GM19099 (cell line): Measurements from ENCODE around the gene HES3.

Experiments used
- POLR2A ChIP-seq: IDR thresholded peaks from 3 replicates; pipeline ENCODE4 v1.6.1; 2011; ENCODE audit warnings: low read depth; ENCODE audit not compliant: insufficient read length; ENCODE audit errors: extremely low read depth

HES3 gene

GRCh38 chr1:6248932-6249738 is 5.2 kb downstream of the HES3 start:
- TF ChIP-seq POLR2A = no peak

- TF ChIP-seq POLR2A = no peak
Observed at GRCh38 chr1:6249739-6250689, 6.0 kb downstream of the HES3 start.

GRCh38 chr1:6251233-6251632 is 7.3 kb downstream of the HES3 start:
- TF ChIP-seq POLR2A = no peak

- TF ChIP-seq POLR2A = no peak
Observed at GRCh38 chr1:6251681-6252373, 7.8 kb downstream of the HES3 start.

- no peak for TF ChIP-seq POLR2A
Observed at GRCh38 chr1:6252374-6252710, 8.4 kb downstream of the HES3 start.

- TF ChIP-seq POLR2A = no peak
Observed at GRCh38 chr1:6253380-6253779, 9.4 kb downstream of the HES3 start.

GRCh38 chr1:6254691-6255090 is 10.7 kb downstream of the HES3 start:
- no peak for TF ChIP-seq POLR2A

GRCh38 chr1:6256645-6257044 is 12.7 kb downstream of the HES3 start:
- TF ChIP-seq POLR2A = no peak

GRCh38 chr1:6257541-6258069 is 13.6 kb downstream of the HES3 start:
- TF ChIP-seq POLR2A = no peak

GRCh38 chr1:6258675-6259074 is 14.7 kb downstream of the HES3 start:
- TF ChIP-seq POLR2A = no peak

GRCh38 chr1:6259491-6260362 is 15.7 kb downstream of the HES3 start:
- no peak for TF ChIP-seq POLR2A

GRCh38 chr1:6260433-6260934 is 16.5 kb downstream of the HES3 start:
- no peak for TF ChIP-seq POLR2A

GRCh38 chr1:6260961-6261614 is 17.1 kb downstream of the HES3 start, which contains the start of gene GPR153:
TSS of gene GPR153 (minus strand) at chr1:6261098. CDS start at chr1:6254905, 6,193 bp downstream.
- TF ChIP-seq POLR2A = no peak

- TF ChIP-seq POLR2A = no peak
Observed at GRCh38 chr1:6261615-6261995, 17.6 kb downstream of the HES3 start.
